C4-2B (cell line): ENCODE measurements around the gene NCKAP5.

Experiments used
- ZFX ChIP-seq: fragments of 450-650 bp; IDR thresholded peaks from 2 replicates; pipeline ENCODE4 v1.6.1; 2017
- TF ChIP-seq, protein P1 (sequence below): fragments of 450-650 bp; conservative IDR thresholded peaks from 2 replicates; pipeline ENCODE4 v1.5.1; 2017; ENCODE audit warnings: mild to moderate bottlenecking

DNA sequence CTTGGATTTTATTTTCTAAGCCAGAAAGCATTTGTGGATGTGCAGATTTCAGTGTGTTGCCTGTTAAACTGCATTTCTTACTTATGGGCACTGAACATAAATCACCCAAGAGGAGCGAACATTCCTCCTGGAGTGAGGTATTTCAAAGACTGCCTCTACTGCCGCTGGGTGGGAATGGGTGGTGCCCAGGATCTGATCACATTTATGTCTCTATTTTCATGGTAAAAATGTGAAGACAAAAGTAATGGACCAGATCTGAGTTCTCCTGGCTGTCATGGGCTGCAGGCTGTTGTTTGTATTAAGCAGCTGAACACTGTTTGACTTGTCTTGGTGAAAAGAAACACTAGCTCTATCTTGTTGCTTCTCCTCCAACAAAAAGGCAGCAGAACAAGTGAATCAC, 251.7 kb downstream of the NCKAP5 start:
- TF ChIP-seq, protein P1, sequence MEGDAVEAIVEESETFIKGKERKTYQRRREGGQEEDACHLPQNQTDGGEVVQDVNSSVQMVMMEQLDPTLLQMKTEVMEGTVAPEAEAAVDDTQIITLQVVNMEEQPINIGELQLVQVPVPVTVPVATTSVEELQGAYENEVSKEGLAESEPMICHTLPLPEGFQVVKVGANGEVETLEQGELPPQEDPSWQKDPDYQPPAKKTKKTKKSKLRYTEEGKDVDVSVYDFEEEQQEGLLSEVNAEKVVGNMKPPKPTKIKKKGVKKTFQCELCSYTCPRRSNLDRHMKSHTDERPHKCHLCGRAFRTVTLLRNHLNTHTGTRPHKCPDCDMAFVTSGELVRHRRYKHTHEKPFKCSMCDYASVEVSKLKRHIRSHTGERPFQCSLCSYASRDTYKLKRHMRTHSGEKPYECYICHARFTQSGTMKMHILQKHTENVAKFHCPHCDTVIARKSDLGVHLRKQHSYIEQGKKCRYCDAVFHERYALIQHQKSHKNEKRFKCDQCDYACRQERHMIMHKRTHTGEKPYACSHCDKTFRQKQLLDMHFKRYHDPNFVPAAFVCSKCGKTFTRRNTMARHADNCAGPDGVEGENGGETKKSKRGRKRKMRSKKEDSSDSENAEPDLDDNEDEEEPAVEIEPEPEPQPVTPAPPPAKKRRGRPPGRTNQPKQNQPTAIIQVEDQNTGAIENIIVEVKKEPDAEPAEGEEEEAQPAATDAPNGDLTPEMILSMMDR: no peak
- TF ChIP-seq ZFX: no peak
